CD8-positive, alpha-beta memory T cell (primary cell): ENCODE data around the gene IFI16. TPM values are rescaled to one million over a fixed set of nuclear protein-coding genes. Genes with fewer than 3 reads are reported as not detected.

ENCODE experiments used
- CTCF ChIA-PET: fragments of 350-600 bp; sonication (Branson Sonifier 250); formaldehyde crosslinking; loops from one replicate; lab custom pipeline; 2021; ENCODE audit warnings: antibody characterized with exemption; lab: Charles Lee
- POLR2A ChIA-PET: fragments of 350-600 bp; sonication (Branson Sonifier 250); formaldehyde crosslinking; loops from one replicate; lab custom pipeline; 2021; ENCODE audit warnings: antibody characterized with exemption; lab: Charles Lee
- DNase-seq, 5 donors: peaks; one replicate each; pipeline versions ENCODE4 v3.0.0 to v3.0.0-alpha.2; 2020 to 2022; ENCODE audit warnings: mixed read lengths in 1 of 5
- H3K27ac ChIP-seq: one replicate; pipeline ENCODE4 v1.7.0; 2013; ENCODE audit warnings: low read depth, mild to moderate bottlenecking, low read length, moderate library complexity
- H3K27me3 ChIP-seq: 2 replicates; pipeline ENCODE4 v1.7.0; 2013; ENCODE audit warnings: low read length, mild to moderate bottlenecking; ENCODE audit not compliant: insufficient read depth, poor library complexity, severe bottlenecking
- H3K36me3 ChIP-seq: 2 replicates; pipeline ENCODE4 v1.7.0; 2013; ENCODE audit warnings: mild to moderate bottlenecking, low read length, moderate library complexity; ENCODE audit not compliant: insufficient read depth
- H3K4me1 ChIP-seq: 2 replicates; pipeline ENCODE4 v1.7.0; 2013; ENCODE audit warnings: mild to moderate bottlenecking, low read length, moderate library complexity; ENCODE audit not compliant: insufficient read depth
- H3K4me3 ChIP-seq: 2 replicates; pipeline ENCODE4 v1.7.0; 2013; ENCODE audit warnings: mild to moderate bottlenecking, low read length
- H3K9me3 ChIP-seq: 2 replicates; pipeline ENCODE4 v1.7.0; 2013; ENCODE audit warnings: mild to moderate bottlenecking, low read length
- H3K27ac Mint-ChIP-seq, 8 donors: one replicate each; pipeline ENCODE4 v1.8.0; 2020 to 2021; ENCODE audit warnings: mixed read lengths in 8 of 8, mild to moderate bottlenecking in 6 of 8, inconsistent platforms in 3 of 8, moderate library complexity in 3 of 8
- H3K27me3 Mint-ChIP-seq, 2 donors: one replicate each; pipeline ENCODE4 v1.8.0; 2020 to 2021; ENCODE audit warnings: mixed read lengths in 2 of 2, mild to moderate bottlenecking in 1 of 2, moderate library complexity in 1 of 2
- H3K36me3 Mint-ChIP-seq, 3 donors: one replicate each; pipeline ENCODE4 v1.8.0; 2020 to 2021; ENCODE audit warnings: mixed read lengths in 3 of 3, inconsistent platforms in 1 of 3, mild to moderate bottlenecking in 1 of 3
- H3K4me1 Mint-ChIP-seq, 3 donors: one replicate each; pipeline ENCODE4 v1.8.0; 2020 to 2021; ENCODE audit warnings: mixed read lengths in 3 of 3, inconsistent platforms in 1 of 3, mild to moderate bottlenecking in 1 of 3
- H3K4me3 Mint-ChIP-seq, 7 donors: one replicate each; pipeline ENCODE4 v1.8.0; 2020 to 2021; ENCODE audit warnings: mixed read lengths in 7 of 7, mild to moderate bottlenecking in 6 of 7, moderate library complexity in 4 of 7, inconsistent platforms in 2 of 7
- H3K9me3 Mint-ChIP-seq, 5 donors: one replicate each; pipeline ENCODE4 v1.8.0; 2020 to 2022; ENCODE audit warnings: mixed read lengths in 5 of 5, mild to moderate bottlenecking in 3 of 5, moderate library complexity in 2 of 5, inconsistent platforms in 1 of 5
- polyA plus RNA-seq: library from polyadenylated mRNA; unstranded; fragments of 300-500 nt; fragmentation: Illumina TruSeq; gene quantifications from one replicate; pipeline ENCODE4 v1.2.3, GENCODE V29; 2021
- total RNA-seq, 2 experiments: library from RNA; stranded (reverse); gene quantifications; one replicate each; pipeline ENCODE4 v1.2.3, GENCODE V29; 2021

Gene IFI16
- total and polyA plus RNA-seq, 3 experiments from 2014 or later, result 126 to 186 (median 175) TPM

- Mint-ChIP-seq H3K27ac (peak overlapping the region in 1 of 8 donors; percentile 8), H3K4me1 (peaks cover 10 to 15% (median 14%) of the 10 kb centered on the region in 3 donors), H3K9me3 (no peaks in the 10 kb centered on the region), H3K4me3 (no peak overlapping the region), H3K36me3 (no peaks in the 10 kb centered on the region), H3K27me3 (no peaks in the 10 kb centered on the region)
- ChIA-PET POLR2A (no interaction called here), CTCF (interaction anchor here (0.9 to 2.2 kb wide), 5 partner anchors 10 to 1098 kb away, joined by 3 to 14 read pairs (median 4); partner anchors contain the start of gene AIM2)
- Histone ChIP-seq H3K4me1 (no peaks in the 10 kb centered on the region), H3K27me3 (no peaks in the 10 kb centered on the region), H3K36me3 (no peaks in the 10 kb centered on the region), H3K4me3 (no peak overlapping the region), H3K9me3 (no peaks in the 10 kb centered on the region), H3K27ac (no peak overlapping the region)
- DNase-seq, result no peak
Observed at GRCh38 chr1:159088050-159088449, 78.3 kb downstream of the IFI16 start.

GRCh38 chr1:159088546-159089183 is 79.0 kb downstream of the IFI16 start:
- Histone ChIP-seq H3K27me3 (no peaks in the 10 kb centered on the region), H3K36me3 (no peaks in the 10 kb centered on the region), H3K4me1 (no peaks in the 10 kb centered on the region), H3K27ac (no peak overlapping the region), H3K4me3 (no peak overlapping the region), H3K9me3 (no peaks in the 10 kb centered on the region)
- H3K4me1 Mint-ChIP-seq, result peaks cover 10 to 15% (median 14%) of the 10 kb centered on the region in 3 donors
- no peak for DNase-seq
- ChIA-PET POLR2A (no interaction called here), CTCF (interaction anchor here (0.9 to 2.2 kb wide), 7 partner anchors 10 to 1099 kb away, joined by 3 to 14 read pairs (median 4); partner anchors contain the start of gene AIM2)
- H3K9me3 Mint-ChIP-seq, result no peaks in the 10 kb centered on the region
- H3K27ac Mint-ChIP-seq, result no peak overlapping the region
- no peaks in the 10 kb centered on the region for H3K36me3 Mint-ChIP-seq
- H3K27me3 Mint-ChIP-seq, result no peaks in the 10 kb centered on the region
- H3K4me3 Mint-ChIP-seq, result no peak overlapping the region

GRCh38 chr1:159089184-159089791 is 79.6 kb downstream of the IFI16 start:
- Histone ChIP-seq H3K9me3 (no peaks in the 10 kb centered on the region), H3K36me3 (no peaks in the 10 kb centered on the region), H3K27me3 (no peaks in the 10 kb centered on the region), H3K4me1 (no peaks in the 10 kb centered on the region), H3K27ac (no peak overlapping the region), H3K4me3 (no peak overlapping the region)
- CTCF ChIA-PET, result interaction anchor here (1.0 to 2.2 kb wide), 7 partner anchors 9 to 1100 kb away, joined by 3 to 14 read pairs (median 4); partner anchors contain the start of gene AIM2
- Mint-ChIP-seq H3K9me3 (no peaks in the 10 kb centered on the region), H3K4me3 (no peak overlapping the region), H3K27me3 (no peaks in the 10 kb centered on the region), H3K4me1 (peaks cover 10 to 15% (median 14%) of the 10 kb centered on the region in 3 donors), H3K36me3 (no peaks in the 10 kb centered on the region), H3K27ac (no peak overlapping the region)
- DNase-seq, result peak in 3 of 5 donors; percentile 2 to 16 (median 3)
- POLR2A ChIA-PET, result no interaction called here

GRCh38 chr1:159090286-159091179 is 80.8 kb downstream of the IFI16 start:
- no peak for DNase-seq
- Histone ChIP-seq H3K4me3 (no peak overlapping the region), H3K27ac (no peak overlapping the region), H3K36me3 (no peaks in the 10 kb centered on the region), H3K4me1 (no peaks in the 10 kb centered on the region), H3K27me3 (no peaks in the 10 kb centered on the region), H3K9me3 (no peaks in the 10 kb centered on the region)
- no peak overlapping the region for H3K27ac Mint-ChIP-seq
- H3K9me3 Mint-ChIP-seq, result no peaks in the 10 kb centered on the region
- H3K4me1 Mint-ChIP-seq, result peaks cover 10 to 15% (median 14%) of the 10 kb centered on the region in 3 donors
- no peaks in the 10 kb centered on the region for H3K36me3 Mint-ChIP-seq
- ChIA-PET POLR2A (no interaction called here), CTCF (interaction anchor here (1.6 kb wide), 1 partner anchor 59 kb away, joined by 4 read pairs; no protein-coding TSS in a partner anchor)
- H3K4me3 Mint-ChIP-seq, result no peak overlapping the region
- no peaks in the 10 kb centered on the region for H3K27me3 Mint-ChIP-seq

- Mint-ChIP-seq H3K9me3 (no peaks in the 10 kb centered on the region), H3K36me3 (no peaks in the 10 kb centered on the region), H3K27me3 (peaks cover 0 to 2% of the 10 kb centered on the region in 2 donors), H3K27ac (peak overlapping the region in 5 of 8 donors; percentile 4 to 88 (median 52)), H3K4me3 (peak overlapping the region in 2 of 7 donors; percentile 34 to 44), H3K4me1 (peaks cover 10 to 15% (median 14%) of the 10 kb centered on the region in 3 donors)
- CTCF ChIA-PET, result interaction anchor here (1.6 kb wide), 1 partner anchor 60 kb away, joined by 4 read pairs; no protein-coding TSS in a partner anchor
- POLR2A ChIA-PET, result no interaction called here
- no peak overlapping the region for H3K27ac ChIP-seq
- no peak overlapping the region for H3K4me3 ChIP-seq
- H3K4me1 ChIP-seq, result no peaks in the 10 kb centered on the region
- no peak for DNase-seq
- H3K9me3 ChIP-seq, result no peaks in the 10 kb centered on the region
- no peaks in the 10 kb centered on the region for H3K36me3 ChIP-seq
- no peaks in the 10 kb centered on the region for H3K27me3 ChIP-seq
Observed at GRCh38 chr1:159091180-159091560, 81.5 kb downstream of the IFI16 start.

- Histone ChIP-seq H3K27me3 (no peaks in the 10 kb centered on the region), H3K27ac (no peak overlapping the region), H3K4me1 (no peaks in the 10 kb centered on the region), H3K36me3 (no peaks in the 10 kb centered on the region), H3K4me3 (no peak overlapping the region), H3K9me3 (no peaks in the 10 kb centered on the region)
- Mint-ChIP-seq H3K27ac (peak overlapping the region in 7 of 8 donors; percentile 4 to 88 (median 56)), H3K4me3 (peak overlapping the region in 2 of 7 donors; percentile 34 to 44), H3K9me3 (no peaks in the 10 kb centered on the region), H3K36me3 (no peaks in the 10 kb centered on the region), H3K4me1 (peaks cover 10 to 15% (median 14%) of the 10 kb centered on the region in 3 donors), H3K27me3 (peaks cover 0 to 6% of the 10 kb centered on the region in 2 donors)
- no peak for DNase-seq
- ChIA-PET CTCF (no interaction called here), POLR2A (no interaction called here)
Observed at GRCh38 chr1:159091607-159092031, 81.9 kb downstream of the IFI16 start.

GRCh38 chr1:159092036-159092760 is 82.5 kb downstream of the IFI16 start:
- no peak overlapping the region for H3K27ac ChIP-seq
- Mint-ChIP-seq H3K4me3 (peak overlapping the region in 1 of 7 donors; percentile 34), H3K4me1 (peaks cover 10 to 15% (median 14%) of the 10 kb centered on the region in 3 donors), H3K27me3 (peaks cover 0 to 10% of the 10 kb centered on the region in 2 donors), H3K27ac (peak overlapping the region in 5 of 8 donors; percentile 10 to 88 (median 66)), H3K9me3 (no peaks in the 10 kb centered on the region), H3K36me3 (no peaks in the 10 kb centered on the region)
- ChIA-PET POLR2A (no interaction called here), CTCF (no interaction called here)
- H3K4me3 ChIP-seq, result no peak overlapping the region
- H3K36me3 ChIP-seq, result no peaks in the 10 kb centered on the region
- no peak for DNase-seq
- no peaks in the 10 kb centered on the region for H3K4me1 ChIP-seq
- no peaks in the 10 kb centered on the region for H3K9me3 ChIP-seq
- H3K27me3 ChIP-seq, result no peaks in the 10 kb centered on the region
